ENCODE measurements around the gene CNIH3. TPM values are rescaled to one million over a fixed set of nuclear protein-coding genes. Genes with fewer than 3 reads are reported as not detected.

CNIH3 gene
- total RNA-seq, 4 donors from 2014 or later: 1.9 to 7.0 (median 4.0) TPM

GRCh38 chr1:224777180-224777579 is 161.1 kb downstream of the CNIH3 start:
- Histone ChIP-seq H3K36me3 (no peaks in the 10 kb centered on the region), H3K4me3 (replicated peaks in 1 of 3) (no peak overlapping the region), H3K27me3 (no peaks in the 10 kb centered on the region), H3K9me3 (no peaks in the 10 kb centered on the region), H3K27ac (no peak overlapping the region), H3K4me1 (no peaks in the 10 kb centered on the region)
- DNase-seq: no peak
- intact Hi-C loops (cut with DNase I): no loop called here
- 88 to 90% methylated on average over 2 of the region's 2 CpGs for WGBS, 2 donors
- TF ChIP-seq CTCF (IDR thresholded peaks at IDR 0.05): no peak
- TF ChIP-seq POLR2A (IDR thresholded peaks at IDR 0.05): no peak

- Histone ChIP-seq H3K4me3 (replicated peaks in 1 of 3) (no peak overlapping the region), H3K4me1 (no peaks in the 10 kb centered on the region), H3K27me3 (no peaks in the 10 kb centered on the region), H3K36me3 (no peaks in the 10 kb centered on the region), H3K9me3 (no peaks in the 10 kb centered on the region), H3K27ac (no peak overlapping the region)
- intact Hi-C loops (cut with DNase I): no loop called here
- TF ChIP-seq POLR2A (IDR thresholded peaks at IDR 0.05) (no peak), CTCF (IDR thresholded peaks at IDR 0.05) (no peak)
- DNase-seq: no peak
These were observed 163.4 kb downstream of the CNIH3 start for GRCh38 chr1:224779536-224779935.

- intact Hi-C loops (cut with DNase I): no loop called here
- no peak for DNase-seq
- Histone ChIP-seq H3K27ac (no peak overlapping the region), H3K36me3 (no peaks in the 10 kb centered on the region), H3K4me1 (no peaks in the 10 kb centered on the region), H3K27me3 (no peaks in the 10 kb centered on the region), H3K4me3 (replicated peaks in 1 of 3) (no peak overlapping the region), H3K9me3 (no peaks in the 10 kb centered on the region)
- WGBS, 2 donors: 54% methylated on average over 4 to 5 of the region's 5 CpGs
- TF ChIP-seq POLR2A (IDR thresholded peaks at IDR 0.05) (no peak), CTCF (IDR thresholded peaks at IDR 0.05) (no peak)
These were observed 164.6 kb downstream of the CNIH3 start for GRCh38 chr1:224780736-224781135.

GRCh38 chr1:224781800-224782199 is 165.7 kb downstream of the CNIH3 start:
- no peak for DNase-seq
- 73 to 79% methylated on average over 2 of the region's 2 CpGs for WGBS, 2 donors

More at GRCh38 chr1:224781800-224782199, 165.7 kb downstream of the CNIH3 start:
- H3K4me3 ChIP-seq (replicated peaks in 1 of 3): no peak overlapping the region
- intact Hi-C loops (cut with DNase I): no loop called here
- no peaks in the 10 kb centered on the region for H3K4me1 ChIP-seq
- no peaks in the 10 kb centered on the region for H3K36me3 ChIP-seq
- TF ChIP-seq CTCF (IDR thresholded peaks at IDR 0.05) (no peak), POLR2A (IDR thresholded peaks at IDR 0.05) (no peak)
- H3K9me3 ChIP-seq: no peaks in the 10 kb centered on the region
- H3K27ac ChIP-seq: no peak overlapping the region
- H3K27me3 ChIP-seq: no peaks in the 10 kb centered on the region
